GM19324 (cell line): ENCODE data around the gene TAGLN3.
A peak's percentile ranks its signal among the peaks of the same experiment; 100 is the strongest.

ENCODE experiments used
- ATAC-seq: cut with Tn5 transposase; IDR thresholded peaks from one replicate; pipeline ENCODE4 v1.9.1; 2021; ENCODE audit warnings: mild to moderate bottlenecking, moderate library complexity; ENCODE audit not compliant: unreplicated experiment, low FRiP score

TAGLN3 gene

GRCh38 chr3:112042842-112043280 is 44.1 kb downstream of the TAGLN3 start:
- no peak for ATAC-seq

- peak; percentile 84 for ATAC-seq
These were observed 45.0 kb downstream of the TAGLN3 start for GRCh38 chr3:112043621-112044201.

- no peak for ATAC-seq
These were observed 47.9 kb downstream of the TAGLN3 start for GRCh38 chr3:112046599-112046998.

GRCh38 chr3:112047264-112047663 is 48.5 kb downstream of the TAGLN3 start:
- ATAC-seq = no peak

- ATAC-seq = no peak
These were observed 50.2 kb downstream of the TAGLN3 start for GRCh38 chr3:112048911-112049310.

- ATAC-seq = no peak
These were observed 54.5 kb downstream of the TAGLN3 start for GRCh38 chr3:112053229-112053628.

- ATAC-seq = no peak
These were observed 57.8 kb downstream of the TAGLN3 start for GRCh38 chr3:112056451-112056929.

- ATAC-seq = no peak
These were observed 60.8 kb downstream of the TAGLN3 start for GRCh38 chr3:112059497-112059896.

- no peak for ATAC-seq
These were observed 62.4 kb downstream of the TAGLN3 start for GRCh38 chr3:112061152-112061551.
